ENCODE measurements around the gene COX7B2.

DNA sequence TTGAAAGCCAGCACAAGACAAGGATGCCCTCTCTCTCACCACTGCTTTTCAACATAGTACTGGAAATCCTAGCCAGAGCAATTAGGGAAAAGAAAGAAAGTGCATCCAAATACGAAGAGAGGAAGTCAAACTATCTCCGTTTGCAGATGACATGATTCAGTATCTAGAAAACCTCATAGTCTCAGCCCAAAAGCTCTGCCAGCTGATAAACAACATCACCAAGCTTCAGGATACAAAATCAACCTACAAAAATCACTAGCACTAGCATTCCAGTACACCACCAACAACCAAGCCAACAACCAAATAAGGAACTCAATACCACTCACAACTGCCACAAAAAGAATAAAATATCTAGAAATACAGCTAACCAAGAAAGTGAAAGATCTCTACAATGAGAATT, 38.6 kb downstream of the COX7B2 start:
- TF ChIP-seq EZH2 (IDR thresholded peaks at IDR 0.05), result no peak
- TF ChIP-seq, protein P1, sequence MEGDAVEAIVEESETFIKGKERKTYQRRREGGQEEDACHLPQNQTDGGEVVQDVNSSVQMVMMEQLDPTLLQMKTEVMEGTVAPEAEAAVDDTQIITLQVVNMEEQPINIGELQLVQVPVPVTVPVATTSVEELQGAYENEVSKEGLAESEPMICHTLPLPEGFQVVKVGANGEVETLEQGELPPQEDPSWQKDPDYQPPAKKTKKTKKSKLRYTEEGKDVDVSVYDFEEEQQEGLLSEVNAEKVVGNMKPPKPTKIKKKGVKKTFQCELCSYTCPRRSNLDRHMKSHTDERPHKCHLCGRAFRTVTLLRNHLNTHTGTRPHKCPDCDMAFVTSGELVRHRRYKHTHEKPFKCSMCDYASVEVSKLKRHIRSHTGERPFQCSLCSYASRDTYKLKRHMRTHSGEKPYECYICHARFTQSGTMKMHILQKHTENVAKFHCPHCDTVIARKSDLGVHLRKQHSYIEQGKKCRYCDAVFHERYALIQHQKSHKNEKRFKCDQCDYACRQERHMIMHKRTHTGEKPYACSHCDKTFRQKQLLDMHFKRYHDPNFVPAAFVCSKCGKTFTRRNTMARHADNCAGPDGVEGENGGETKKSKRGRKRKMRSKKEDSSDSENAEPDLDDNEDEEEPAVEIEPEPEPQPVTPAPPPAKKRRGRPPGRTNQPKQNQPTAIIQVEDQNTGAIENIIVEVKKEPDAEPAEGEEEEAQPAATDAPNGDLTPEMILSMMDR (IDR thresholded peaks at IDR 0.05), result no peak
- TF ChIP-seq EZH2phosphoT487 (IDR thresholded peaks at IDR 0.05), result no peak
